NB4 (cell line): Measurements from ENCODE around the gene DAPP1.

ENCODE experiments used
- MYC ChIP-seq: IDR thresholded peaks from 2 replicates; pipeline ENCODE4 v1.6.1; 2011; ENCODE audit warnings: low read depth, low read length
- POLR2A ChIP-seq: IDR thresholded peaks from 2 replicates; pipeline ENCODE4 v1.6.1; 2011; ENCODE audit warnings: mild to moderate bottlenecking; ENCODE audit not compliant: insufficient read length; ENCODE audit errors: extremely low read depth
- TF ChIP-seq, protein P1 (sequence below): IDR thresholded peaks from one replicate; pipeline ENCODE4 v1.5.1; 2012; ENCODE audit warnings: low read depth, low read length
- TF ChIP-seq, protein P2 (sequence below): IDR thresholded peaks from 2 replicates; pipeline ENCODE4 v1.6.1; 2011; ENCODE audit warnings: low read depth, low read length

DNA sequence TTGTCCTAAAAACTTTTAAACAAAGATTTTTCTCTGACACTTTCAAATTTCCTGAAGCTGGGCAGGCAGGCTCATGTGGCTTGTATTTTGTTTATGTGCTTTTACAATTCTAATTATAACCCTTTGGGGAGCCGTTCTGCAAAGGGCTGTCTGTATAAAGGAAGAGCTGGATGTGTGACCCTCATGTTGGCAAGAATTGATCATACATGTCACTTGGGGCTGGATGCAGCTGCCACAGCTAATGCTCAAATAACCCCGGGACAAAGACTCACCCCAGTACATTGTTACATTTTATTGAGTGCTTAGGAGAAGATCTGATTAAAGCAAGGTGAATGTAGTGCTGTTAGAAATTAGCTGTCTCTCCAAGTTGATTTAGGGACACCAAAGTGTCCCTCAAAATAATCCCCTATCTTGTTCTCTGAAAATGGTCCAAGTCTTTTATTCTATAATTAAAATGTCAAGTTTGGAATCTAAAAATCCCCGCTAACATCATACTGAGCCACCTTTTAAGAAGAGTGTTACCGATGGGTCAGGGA lies 13.0 kb upstream of the DAPP1 start:
- TF ChIP-seq POLR2A (no peak), MYC (no peak)
- TF ChIP-seq, protein P1, sequence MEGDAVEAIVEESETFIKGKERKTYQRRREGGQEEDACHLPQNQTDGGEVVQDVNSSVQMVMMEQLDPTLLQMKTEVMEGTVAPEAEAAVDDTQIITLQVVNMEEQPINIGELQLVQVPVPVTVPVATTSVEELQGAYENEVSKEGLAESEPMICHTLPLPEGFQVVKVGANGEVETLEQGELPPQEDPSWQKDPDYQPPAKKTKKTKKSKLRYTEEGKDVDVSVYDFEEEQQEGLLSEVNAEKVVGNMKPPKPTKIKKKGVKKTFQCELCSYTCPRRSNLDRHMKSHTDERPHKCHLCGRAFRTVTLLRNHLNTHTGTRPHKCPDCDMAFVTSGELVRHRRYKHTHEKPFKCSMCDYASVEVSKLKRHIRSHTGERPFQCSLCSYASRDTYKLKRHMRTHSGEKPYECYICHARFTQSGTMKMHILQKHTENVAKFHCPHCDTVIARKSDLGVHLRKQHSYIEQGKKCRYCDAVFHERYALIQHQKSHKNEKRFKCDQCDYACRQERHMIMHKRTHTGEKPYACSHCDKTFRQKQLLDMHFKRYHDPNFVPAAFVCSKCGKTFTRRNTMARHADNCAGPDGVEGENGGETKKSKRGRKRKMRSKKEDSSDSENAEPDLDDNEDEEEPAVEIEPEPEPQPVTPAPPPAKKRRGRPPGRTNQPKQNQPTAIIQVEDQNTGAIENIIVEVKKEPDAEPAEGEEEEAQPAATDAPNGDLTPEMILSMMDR: no peak
- TF ChIP-seq, protein P2, sequence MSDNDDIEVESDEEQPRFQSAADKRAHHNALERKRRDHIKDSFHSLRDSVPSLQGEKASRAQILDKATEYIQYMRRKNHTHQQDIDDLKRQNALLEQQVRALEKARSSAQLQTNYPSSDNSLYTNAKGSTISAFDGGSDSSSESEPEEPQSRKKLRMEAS: no peak
